SW 1271 (cell line): Measurements from ENCODE around the gene SLC5A2.
"Not testable (repeated sequence)": the region's sequence is repeated elsewhere in the genome, so short reads cannot be mapped to it uniquely, and the experiment has no call there.

Experiments
- DNase-seq, 2 experiments: peaks; one replicate each; lab custom pipeline; 2025; lab: John Stamatoyannopoulos, UW

Gene SLC5A2

DNA sequence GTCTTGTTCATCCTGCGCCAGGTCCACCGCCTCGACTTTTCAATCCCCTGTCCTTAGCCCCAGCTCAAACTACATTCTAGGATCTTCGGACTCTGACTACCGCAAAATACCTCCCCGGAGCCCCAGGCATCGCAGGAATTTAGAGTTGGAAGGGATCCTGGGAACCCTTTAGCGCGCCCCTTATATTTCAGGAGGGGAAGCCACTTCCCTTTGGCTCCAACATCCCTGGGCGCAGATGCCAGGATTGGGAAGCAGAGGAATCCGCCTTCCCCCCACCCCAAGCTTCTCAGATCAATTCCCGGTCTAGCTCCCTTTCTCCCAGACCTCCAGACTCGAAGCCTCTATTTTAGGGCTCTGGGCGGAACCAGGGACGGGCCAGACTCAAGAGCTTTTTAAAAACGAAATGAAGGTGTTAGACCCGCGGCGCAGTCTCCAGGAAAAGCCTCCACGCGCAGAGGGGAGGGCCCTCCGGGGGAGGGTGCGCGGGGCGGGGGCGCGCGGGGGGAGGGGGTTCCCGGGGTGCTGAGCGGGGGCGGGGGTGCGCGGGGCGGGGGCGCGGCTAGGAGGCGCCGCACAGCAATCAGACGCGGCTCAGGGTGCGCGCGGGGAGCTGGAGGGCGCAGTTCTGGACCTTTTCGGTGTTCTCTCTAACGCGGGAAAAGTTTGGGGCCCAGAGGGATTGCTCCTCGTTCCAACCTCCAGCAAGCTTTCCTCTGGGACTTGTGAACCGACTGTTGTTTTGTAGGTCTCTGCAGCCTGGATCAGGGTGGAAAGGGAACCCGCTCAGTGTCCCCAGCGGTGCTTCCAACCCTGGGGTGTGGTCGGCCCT lies 46.4 kb downstream of the SLC5A2 start:
- DNase-seq, result no peak

DNA sequence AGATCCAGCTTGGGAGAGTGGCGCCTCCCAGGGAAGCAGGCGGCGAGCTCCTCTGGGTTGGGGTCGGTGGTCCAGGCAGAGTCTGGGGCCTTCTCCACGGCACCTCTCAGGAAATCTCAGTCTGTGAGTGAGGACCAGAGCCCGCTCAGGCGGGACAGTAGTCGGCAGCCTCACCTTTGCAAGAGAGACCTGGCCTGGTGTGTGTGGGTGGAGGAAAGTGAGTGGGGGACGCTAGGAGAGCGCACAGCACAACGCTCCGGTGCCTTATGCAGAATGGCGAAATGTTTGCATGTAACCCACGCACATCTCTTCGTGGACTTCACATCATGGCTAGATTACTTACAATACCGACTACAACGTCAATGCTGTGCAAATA lies 47.0 kb downstream of the SLC5A2 start:
- DNase-seq, result no peak

DNA sequence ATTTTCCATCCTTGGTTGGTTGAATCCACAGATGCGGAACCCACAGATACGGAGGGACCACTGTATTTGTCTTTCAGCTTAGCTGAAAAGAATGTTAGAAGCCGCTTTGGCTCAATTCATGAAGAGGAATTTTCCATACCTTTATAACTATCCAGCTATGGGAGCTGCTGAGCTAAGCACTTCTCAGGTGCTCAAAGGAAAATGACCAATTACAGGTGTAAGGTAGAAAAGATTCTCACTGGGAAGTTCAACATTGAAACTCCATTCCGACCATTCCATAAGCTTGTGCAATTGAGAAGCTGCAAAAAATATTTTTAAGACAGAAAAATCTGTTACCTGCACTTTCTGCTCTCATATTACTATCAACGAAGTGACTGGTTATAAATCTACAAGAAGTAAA lies 47.5 kb downstream of the SLC5A2 start:
- no peak for DNase-seq

- no peak for DNase-seq
These were observed 48.2 kb downstream of the SLC5A2 start for GRCh38 chr16:31531096-31531495.

GRCh38 chr16:31532120-31532519 lies 49.2 kb downstream of the SLC5A2 start:
- no peak for DNase-seq

DNA sequence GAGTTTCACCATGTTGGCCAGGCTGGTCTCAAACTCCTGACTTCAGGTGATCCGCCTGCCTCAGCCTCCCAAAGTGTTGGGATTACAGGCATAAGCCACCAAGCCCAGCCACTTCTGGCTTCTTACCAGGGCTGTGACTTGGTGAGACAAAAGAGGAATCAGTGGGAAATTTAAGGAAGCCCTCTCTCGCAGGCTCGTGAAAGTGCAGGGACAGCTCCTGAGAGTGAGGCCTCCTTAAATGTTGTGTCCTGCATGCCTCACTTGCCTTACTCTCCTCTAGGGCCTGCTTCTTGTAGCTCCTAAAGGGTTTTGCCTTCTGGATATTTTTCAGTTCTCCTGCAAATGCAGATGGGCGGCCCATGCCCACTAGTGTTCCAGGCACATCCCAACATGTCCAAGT lies 50.0 kb downstream of the SLC5A2 start:
- DNase-seq, result no peak

- DNase-seq, result no peak
These were observed 52.8 kb downstream of the SLC5A2 start for GRCh38 chr16:31535737-31536136.

DNA sequence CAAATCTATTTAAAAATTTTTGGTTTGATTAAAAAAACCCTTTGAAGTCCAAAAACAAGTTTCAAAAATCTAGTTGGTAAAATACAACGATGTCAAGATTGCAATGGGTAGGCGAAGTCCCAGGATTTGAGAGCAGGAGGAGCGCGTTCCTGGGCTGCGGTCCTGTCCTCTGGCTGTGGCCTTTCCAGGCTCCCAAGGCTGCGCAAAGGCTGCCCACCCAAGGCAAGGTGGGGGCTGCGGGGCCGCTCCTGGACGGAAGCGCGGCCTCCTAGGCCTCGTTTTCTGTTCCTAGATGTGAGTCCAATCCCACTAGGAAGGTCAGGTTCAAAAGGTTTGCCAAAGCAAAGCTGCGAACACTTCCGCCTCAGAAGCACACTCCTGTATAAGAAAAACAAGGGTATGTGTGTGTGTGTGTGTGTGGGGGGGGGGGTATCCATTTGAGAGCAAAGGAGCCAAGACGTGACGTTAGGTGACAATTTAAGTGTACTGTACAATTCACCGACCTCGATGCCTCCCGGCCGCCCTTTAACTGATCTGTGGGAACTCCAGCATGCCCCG lies 54.0 kb downstream of the SLC5A2 start:
- DNase-seq, result no peak

DNA sequence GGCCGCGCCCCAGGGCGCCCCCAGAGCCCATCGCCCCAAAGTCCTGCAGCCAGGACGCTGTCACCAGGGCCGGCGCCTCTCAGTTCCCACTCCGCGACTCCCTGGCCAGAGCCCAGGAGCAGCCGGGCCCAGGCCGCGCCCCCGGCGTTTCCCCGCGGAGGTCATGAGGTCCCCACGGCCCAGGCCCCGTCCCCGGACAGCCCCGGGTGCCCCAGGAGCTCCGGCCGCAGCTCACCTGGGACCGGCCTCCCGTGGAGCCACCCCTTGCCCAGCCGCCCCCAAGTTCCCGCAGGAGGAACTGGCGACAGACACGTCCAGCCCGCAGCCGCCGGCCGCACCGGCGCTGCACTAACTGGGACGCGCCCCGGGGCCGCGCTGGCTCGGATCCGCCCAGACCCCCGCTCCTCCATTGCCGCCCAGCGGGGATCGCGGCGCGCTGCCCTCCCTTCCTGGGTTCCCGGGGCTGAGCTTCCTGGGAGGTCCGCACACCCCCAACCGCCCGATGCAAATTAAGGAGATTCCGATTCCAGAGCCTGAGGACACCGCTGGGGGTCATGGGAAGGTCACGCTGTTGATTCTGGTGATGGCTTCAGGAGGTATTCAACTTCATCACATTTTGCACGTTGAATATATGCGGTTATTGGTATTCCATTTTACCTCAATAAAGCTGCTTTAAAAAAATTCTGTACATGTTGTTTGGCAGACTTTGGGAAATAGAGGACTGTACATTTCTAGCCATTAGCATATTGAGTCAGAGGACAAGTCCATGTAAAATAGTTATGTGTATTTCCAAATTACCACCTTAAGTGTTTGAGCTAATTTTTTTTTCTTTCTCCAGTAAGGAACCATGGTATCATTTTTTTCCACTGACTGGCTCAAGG lies 54.7 kb downstream of the SLC5A2 start:
- no peak for DNase-seq

GRCh38 chr16:31538243-31538598 lies 55.3 kb downstream of the SLC5A2 start:
- DNase-seq, result not testable (repeated sequence)

GRCh38 chr16:31539762-31540161 lies 56.8 kb downstream of the SLC5A2 start:
- DNase-seq, result not testable (repeated sequence)
